OCI-LY1 (cell line): Measurements from ENCODE around the gene SAFB.

Experiments
- CTCF ChIP-seq: fragments of 200-600 bp; sonication (generic), shearing (Covaris generic); IDR thresholded peaks from 2 replicates; pipeline ENCODE4 v1.5.1; 2017; ENCODE audit warnings: mild to moderate bottlenecking, antibody characterized with exemption, low read length, moderate library complexity, mixed read lengths
- EZH2 ChIP-seq: fragments of 200-600 bp; sonication (generic), shearing (Covaris generic); IDR thresholded peaks from 2 replicates; pipeline ENCODE4 v1.8.0; 2017; ENCODE audit warnings: borderline replicate concordance, mixed run types, mild to moderate bottlenecking, antibody characterized with exemption, low read length, moderate library complexity, mixed read lengths

- no peak for TF ChIP-seq CTCF
- TF ChIP-seq EZH2 = no peak
Observed at GRCh38 chr19:5680084-5680436, 57.2 kb downstream of the SAFB start.
